Stomach (tissue), 9 donors: ENCODE data around the gene OR51S1. TPM values are rescaled to one million over a fixed set of nuclear protein-coding genes. Genes with fewer than 3 reads are reported as not detected.

Experiments
- DNase-seq, 2 donors: peaks; one replicate each; pipeline versions ENCODE4 v3.0.0 to v3.0.0-alpha.2; 2013 to 2019
- H3K27ac ChIP-seq, 5 donors: fragments of 200-600 bp in 4 of 5; sonication (generic) in 4 of 5; one replicate each; pipeline ENCODE4 v1.5.1; 2013 to 2019; ENCODE audit warnings: mild to moderate bottlenecking in 1 of 5, moderate library complexity in 1 of 5
- H3K27me3 ChIP-seq, 3 donors: fragments of 200-600 bp; sonication (generic); one replicate each; pipeline ENCODE4 v1.5.1; 2017 to 2019; ENCODE audit warnings: mixed run types in 1 of 3
- H3K36me3 ChIP-seq, 4 donors: fragments of 200-600 bp; sonication (generic); 1 replicate in 3 of 4; 2 replicates in 1 of 4; pipeline ENCODE4 v1.5.1; 2016 to 2019
- H3K4me1 ChIP-seq, 4 donors: fragments of 200-600 bp; sonication (generic); one replicate each; pipeline ENCODE4 v1.5.1; 2016 to 2019
- H3K4me3 ChIP-seq, 4 donors: fragments of 200-600 bp; sonication (generic) in 3 of 4; one replicate each; pipeline ENCODE4 v1.5.1; 2016 to 2019; ENCODE audit warnings: mild to moderate bottlenecking in 1 of 4
- H3K9me3 ChIP-seq, 4 donors: fragments of 200-600 bp; sonication (generic); one replicate each; pipeline ENCODE4 v1.5.1; 2016 to 2019
- EP300 ChIP-seq: sonication (generic); formaldehyde crosslinking; IDR thresholded peaks from one replicate; pipeline ENCODE4 v1.6.1; 2017; ENCODE audit warnings: antibody characterized with exemption
- POLR2A ChIP-seq, 4 donors: fragments of 450-650 bp; IDR thresholded peaks; one replicate each; pipeline ENCODE4 v1.6.1; 2016; ENCODE audit warnings: antibody characterized with exemption in 4 of 4, control low read depth in 2 of 4, mild to moderate bottlenecking in 1 of 4, moderate library complexity in 1 of 4
- POLR2AphosphoS5 ChIP-seq, 3 donors: sonication (generic); formaldehyde crosslinking; IDR thresholded peaks; one replicate each; pipeline ENCODE4 v1.6.1; 2016; ENCODE audit warnings: antibody characterized with exemption in 3 of 3
- WGBS, 5 donors: extraction: QIAGEN DNeasy Blood & Tissue Kit in 3 of 5; methylation state at CpG; one replicate each; pipeline versions ENCODE4 v1.1.5 to v1.1.7; 2013 to 2018; 5-methylcytosine and 5-hydroxymethylcytosine counted together
- intact Hi-C: fragments of 100-400 bp; cut with DNase I; formaldehyde crosslinking; loops from one replicate; pipeline ENCODE4 v1.15.1; 2023; ENCODE audit warnings: low total_unique reads
- polyA plus RNA-seq, 3 donors: library from polyadenylated mRNA; stranded (reverse); fragments of 200-250 nt; gene quantifications; one replicate each; pipeline ENCODE4 v1.2.3, GENCODE V29; 2013
- total RNA-seq, 5 donors: library from RNA; depleted of rRNA; stranded (reverse); fragments of >200 nt; gene quantifications; one replicate each; pipeline versions ENCODE4 v1.1.0 to v1.2.3, GENCODE V29; 2014 to 2016
- TF ChIP-seq, protein P1 (sequence below), 7 experiments: fragments of 450-650 bp in 4 of 7; fragments of 200-600 bp in 3 of 7; sonication (generic) in 3 of 7; IDR thresholded peaks; one replicate each; pipeline ENCODE4 v1.5.1; 2016 to 2019; ENCODE audit warnings: antibody characterized with exemption in 7 of 7, control low read depth in 2 of 7, mild to moderate bottlenecking in 1 of 7
- donor health status: healthy with polysubstance abuse.
- donor health status: Bipolar disorder and iron deficiency.
- donor health status: healthy.

Gene OR51S1
- total and polyA plus RNA-seq, 8 donors = not detected

GRCh38 chr11:4798427-4799183 is 50.4 kb downstream of the OR51S1 start:
- intact Hi-C loops = no loop called here
- Histone ChIP-seq H3K4me1 (no peaks in the 10 kb centered on the region), H3K9me3 (no peaks in the 10 kb centered on the region), H3K27me3 (no peaks in the 10 kb centered on the region), H3K27ac (no peak overlapping the region), H3K36me3 (no peaks in the 10 kb centered on the region), H3K4me3 (no peak overlapping the region)
- no peak for TF ChIP-seq POLR2AphosphoS5 (IDR thresholded peaks at IDR 0.05)
- no peak for TF ChIP-seq POLR2A (IDR thresholded peaks at IDR 0.05)
- no peak for TF ChIP-seq EP300
- TF ChIP-seq, protein P1, sequence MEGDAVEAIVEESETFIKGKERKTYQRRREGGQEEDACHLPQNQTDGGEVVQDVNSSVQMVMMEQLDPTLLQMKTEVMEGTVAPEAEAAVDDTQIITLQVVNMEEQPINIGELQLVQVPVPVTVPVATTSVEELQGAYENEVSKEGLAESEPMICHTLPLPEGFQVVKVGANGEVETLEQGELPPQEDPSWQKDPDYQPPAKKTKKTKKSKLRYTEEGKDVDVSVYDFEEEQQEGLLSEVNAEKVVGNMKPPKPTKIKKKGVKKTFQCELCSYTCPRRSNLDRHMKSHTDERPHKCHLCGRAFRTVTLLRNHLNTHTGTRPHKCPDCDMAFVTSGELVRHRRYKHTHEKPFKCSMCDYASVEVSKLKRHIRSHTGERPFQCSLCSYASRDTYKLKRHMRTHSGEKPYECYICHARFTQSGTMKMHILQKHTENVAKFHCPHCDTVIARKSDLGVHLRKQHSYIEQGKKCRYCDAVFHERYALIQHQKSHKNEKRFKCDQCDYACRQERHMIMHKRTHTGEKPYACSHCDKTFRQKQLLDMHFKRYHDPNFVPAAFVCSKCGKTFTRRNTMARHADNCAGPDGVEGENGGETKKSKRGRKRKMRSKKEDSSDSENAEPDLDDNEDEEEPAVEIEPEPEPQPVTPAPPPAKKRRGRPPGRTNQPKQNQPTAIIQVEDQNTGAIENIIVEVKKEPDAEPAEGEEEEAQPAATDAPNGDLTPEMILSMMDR (IDR thresholded peaks at IDR 0.05) = no peak
- DNase-seq = no peak
- WGBS, 5 donors = 31 to 47% (median 40%) methylated on average over 6 of the region's 6 CpGs

Other genes with a start within 250 kb of the OR51S1 start
- gene TRIM68, start 241.0 kb downstream of the OR51S1 start, total RNA-seq = 10 to 100 TPM in 3 of 5 donors, 1 to 10 TPM in 1, not detected in 1; 4.5 to 32.0 (median 16.8) TPM
- gene TRIM68, start 241.0 kb downstream of the OR51S1 start, polyA plus RNA-seq = 10 to 100 TPM in 1 of 3 donors, 1 to 10 TPM in 2; 6.5 to 12.1 (median 7.0) TPM
- gene OR51D1, start 211.7 kb downstream of the OR51S1 start, total RNA-seq = not detected
- gene OR51D1, start 211.7 kb downstream of the OR51S1 start, polyA plus RNA-seq = not detected
- 1 to 10 TPM in 2 of 5 donors, not detected in 3; 1.5 to 2.5 TPM for gene OR51E1, start 205.2 kb downstream of the OR51S1 start, total RNA-seq
- under 1 TPM in 2 of 3 donors, not detected in 1; 0.18 to 0.25 TPM for gene OR51E1, start 205.2 kb downstream of the OR51S1 start, polyA plus RNA-seq
- 10 to 100 TPM in 1 of 5 donors, under 1 TPM in 1, not detected in 3; 0.37 to 26.1 TPM for gene OR51E2, start 151.4 kb downstream of the OR51S1 start, total RNA-seq
- gene OR51E2, start 151.4 kb downstream of the OR51S1 start, polyA plus RNA-seq = under 1 TPM in 1 of 3 donors, not detected in 2; 0.05 TPM
- gene MMP26, start 144.4 kb downstream of the OR51S1 start, total RNA-seq = not detected
- gene MMP26, start 144.4 kb downstream of the OR51S1 start, polyA plus RNA-seq = not detected
- not detected for gene OR51F1, start 79.3 kb downstream of the OR51S1 start, total RNA-seq
- not detected for gene OR51F1, start 79.3 kb downstream of the OR51S1 start, polyA plus RNA-seq
- gene OR52R1, start 44.8 kb downstream of the OR51S1 start, total RNA-seq = not detected
- gene OR52R1, start 44.8 kb downstream of the OR51S1 start, polyA plus RNA-seq = not detected
- not detected for gene OR51F2, start 27.9 kb downstream of the OR51S1 start, total RNA-seq
- gene OR51F2, start 27.9 kb downstream of the OR51S1 start, polyA plus RNA-seq = not detected
- not detected for gene OR51T1, start 32.7 kb upstream of the OR51S1 start, total RNA-seq
- not detected for gene OR51T1, start 32.7 kb upstream of the OR51S1 start, polyA plus RNA-seq
- not detected for gene OR51A7, start 54.6 kb upstream of the OR51S1 start, total RNA-seq
- not detected for gene OR51A7, start 54.6 kb upstream of the OR51S1 start, polyA plus RNA-seq
- gene OR51G2, start 70.1 kb upstream of the OR51S1 start, total RNA-seq = not detected
- not detected for gene OR51G2, start 70.1 kb upstream of the OR51S1 start, polyA plus RNA-seq
- not detected for gene OR51G1, start 75.1 kb upstream of the OR51S1 start, total RNA-seq
- not detected for gene OR51G1, start 75.1 kb upstream of the OR51S1 start, polyA plus RNA-seq
- not detected for gene OR51A4, start 98.4 kb upstream of the OR51S1 start, total RNA-seq
- gene OR51A4, start 98.4 kb upstream of the OR51S1 start, polyA plus RNA-seq = not detected
- not detected for gene OR51A2, start 106.5 kb upstream of the OR51S1 start, total RNA-seq
- not detected for gene OR51A2, start 106.5 kb upstream of the OR51S1 start, polyA plus RNA-seq
- gene OR51L1, start 145.6 kb upstream of the OR51S1 start, total RNA-seq = not detected
- not detected for gene OR51L1, start 145.6 kb upstream of the OR51S1 start, polyA plus RNA-seq
- gene OR52J3, start 197.3 kb upstream of the OR51S1 start, total RNA-seq = not detected
- gene OR52J3, start 197.3 kb upstream of the OR51S1 start, polyA plus RNA-seq = not detected
- gene OR52E2, start 210.4 kb upstream of the OR51S1 start, total RNA-seq = not detected
- gene OR52E2, start 210.4 kb upstream of the OR51S1 start, polyA plus RNA-seq = not detected
- 1 to 10 TPM in 1 of 5 donors, not detected in 4; 2.6 TPM for gene OR52E1, start 220.4 kb upstream of the OR51S1 start, total RNA-seq
- not detected for gene OR52E1, start 220.4 kb upstream of the OR51S1 start, polyA plus RNA-seq